HCT116 (cell line): ENCODE measurements around the gene BRPF3. TPM values are rescaled to one million over a fixed set of nuclear protein-coding genes. Genes with fewer than 3 reads are reported as not detected.

Experiments
- ATAC-seq: fragments of 200-7000 bp; cut with Tn5 transposase; 2 replicates; pipeline ENCODE4 v1.9.1; 2020; ENCODE audit warnings: mild to moderate bottlenecking, moderate library complexity
- BruUV-seq: library from RNA; stranded (reverse); fragments of 400-500 nt; replicated peaks from 2 replicates; lab custom pipeline; 2021; lab: Mats Ljungman, UMichigan
- CTCF ChIA-PET: fragments of 300-600 bp; sonication (Branson Sonifier 250); formaldehyde crosslinking; loops from one replicate; lab custom pipeline; 2021; ENCODE audit warnings: antibody characterized with exemption; lab: Charles Lee
- POLR2A ChIA-PET: fragments of 300-600, 350-600 bp; sonication (Branson Sonifier 250); formaldehyde crosslinking; loops from one replicate; lab custom pipeline; 2021; ENCODE audit warnings: antibody characterized with exemption; lab: Charles Lee
- RAD21 ChIA-PET, 2 experiments: fragments of 300-600 bp; sonication (Branson Sonifier 250); formaldehyde crosslinking; loops; one replicate each; lab custom pipeline; 2023; ENCODE audit warnings: low total read pairs in 2 of 2; ENCODE audit not compliant: uncharacterized antibody in 2 of 2, unreplicated experiment in 2 of 2, low non-redundant PET in 1 of 2; lab: Charles Lee
- DNase-seq: peaks from one replicate; pipeline ENCODE4 v3.0.0-alpha.2; 2010; ENCODE audit warnings: low read depth, low spot score
- H2AFZ ChIP-seq: fragments of 200-600 bp; shearing (Covaris generic), sonication (generic); 2 replicates; pipeline ENCODE4 v1.6.1; 2017; ENCODE audit warnings: low read depth, mixed run types, mixed read lengths, antibody characterized with exemption, low read length; ENCODE audit not compliant: poor library complexity, severe bottlenecking
- H3K27ac ChIP-seq: 2 replicates; pipeline ENCODE4 v1.5.1; 2012; ENCODE audit warnings: low read depth, low read length
- H3K27me3 ChIP-seq: fragments of 200-600 bp; sonication (generic); 2 replicates; pipeline ENCODE4 v1.6.1; 2016; ENCODE audit warnings: mixed run types, low read length, mixed read lengths; ENCODE audit not compliant: insufficient read depth
- H3K36me3 ChIP-seq, 2 experiments: fragments of 200-500 bp in 1 of 2; fragments of 200-600 bp in 1 of 2; sonication (Bioruptor generic) in 1 of 2; sonication (generic) in 1 of 2; 2 replicates each; pipeline versions ENCODE4 v1.5.1 to v1.6.1; 2014 to 2016; ENCODE audit warnings: low read length in 2 of 2, inconsistent platforms in 1 of 2, mixed read lengths in 1 of 2, mixed run types in 1 of 2; ENCODE audit not compliant: insufficient read depth in 2 of 2, control insufficient read depth in 1 of 2
- H3K4me1 ChIP-seq, 2 experiments: fragments of 200-600 bp in 1 of 2; sonication (generic) in 1 of 2; 2 replicates each; pipeline versions ENCODE4 v1.5.1 to v1.6.1; 2012 to 2017; ENCODE audit warnings: low read length in 2 of 2, inconsistent platforms in 1 of 2, mild to moderate bottlenecking in 1 of 2, mixed read lengths in 1 of 2, mixed run types in 1 of 2, moderate library complexity in 1 of 2; ENCODE audit not compliant: insufficient read depth in 2 of 2, control insufficient read depth in 1 of 2
- H3K4me2 ChIP-seq: fragments of 200-600 bp; sonication (generic); 2 replicates; pipeline ENCODE4 v1.6.1; 2017; ENCODE audit warnings: mixed run types, low read length, mixed read lengths
- H3K4me3 ChIP-seq, 2 experiments: fragments of 200-600 bp in 1 of 2; sonication (generic) in 1 of 2; replicated peaks in 1 of 2; 2 replicates each; pipeline ENCODE4 v1.5.1; 2011 to 2016; ENCODE audit warnings: low read length in 2 of 2, control low read depth in 1 of 2, low read depth in 1 of 2, mild to moderate bottlenecking in 1 of 2, mixed read lengths in 1 of 2, mixed run types in 1 of 2
- H3K79me2 ChIP-seq: fragments of 200-600 bp; sonication (generic); 2 replicates; pipeline ENCODE4 v1.6.1; 2017; ENCODE audit warnings: mild to moderate bottlenecking, mixed run types, low read length, moderate library complexity, mixed read lengths; ENCODE audit not compliant: insufficient read depth
- H3K9ac ChIP-seq: fragments of 200-600 bp; sonication (generic); 2 replicates; pipeline ENCODE4 v1.6.1; 2016; ENCODE audit warnings: low read length, mixed read lengths
- H3K9me2 ChIP-seq: fragments of 200-600 bp; sonication (generic), shearing (Covaris generic); 2 replicates; pipeline ENCODE4 v1.6.1; 2017; ENCODE audit warnings: mixed run types, mild to moderate bottlenecking, moderate library complexity; ENCODE audit not compliant: insufficient read depth
- H3K9me3 ChIP-seq, 2 experiments: fragments of 200-500 bp in 1 of 2; fragments of 200-600 bp in 1 of 2; sonication (Bioruptor generic) in 1 of 2; sonication (generic) in 1 of 2; 2 replicates each; pipeline ENCODE4 v1.6.1; 2014 to 2017; ENCODE audit warnings: low read length in 2 of 2, mixed read lengths in 2 of 2, inconsistent platforms in 1 of 2, low read depth in 1 of 2, mild to moderate bottlenecking in 1 of 2, mixed run types in 1 of 2, moderate library complexity in 1 of 2; ENCODE audit not compliant: control insufficient read depth in 1 of 2, insufficient read depth in 1 of 2
- H4K20me1 ChIP-seq: fragments of 200-600 bp; sonication (generic), shearing (Covaris generic); 2 replicates; pipeline ENCODE4 v1.6.1; 2017; ENCODE audit warnings: mixed run types, mild to moderate bottlenecking, moderate library complexity; ENCODE audit not compliant: insufficient read depth
- ATF3 ChIP-seq: IDR thresholded peaks from 2 replicates; pipeline ENCODE4 v1.6.1; 2012
- CBX3 ChIP-seq: IDR thresholded peaks from 2 replicates; pipeline ENCODE4 v1.6.1; 2012; ENCODE audit warnings: low read depth
- CEBPB ChIP-seq: IDR thresholded peaks from 2 replicates; pipeline ENCODE4 v1.6.1; 2012; ENCODE audit warnings: low read depth
- EGR1 ChIP-seq: IDR thresholded peaks from 2 replicates; pipeline ENCODE4 v1.6.1; 2012; ENCODE audit warnings: low read depth
- ELF1 ChIP-seq: IDR thresholded peaks from 2 replicates; pipeline ENCODE4 v1.6.1; 2012; ENCODE audit warnings: low read depth, borderline replicate concordance
- EZH2 ChIP-seq: fragments of 200-600 bp; sonication (generic); IDR thresholded peaks from 2 replicates; pipeline ENCODE4 v1.6.1; 2017; ENCODE audit warnings: antibody characterized with exemption, mixed run types
- EZH2phosphoT487 ChIP-seq: fragments of 200-600 bp; IDR thresholded peaks from 2 replicates; pipeline ENCODE4 v1.6.1; 2018; ENCODE audit warnings: antibody characterized with exemption, borderline replicate concordance
- FOSL1 ChIP-seq: IDR thresholded peaks from 2 replicates; pipeline ENCODE4 v1.6.1; 2012; ENCODE audit warnings: low read depth
- JUND ChIP-seq: IDR thresholded peaks from 2 replicates; pipeline ENCODE4 v1.6.1; 2012
- RAD21 ChIP-seq: IDR thresholded peaks from 2 replicates; pipeline ENCODE4 v1.6.1; 2012; ENCODE audit warnings: low read depth, mild to moderate bottlenecking
- SRF ChIP-seq: IDR thresholded peaks from 2 replicates; pipeline ENCODE4 v1.6.1; 2012; ENCODE audit warnings: low read depth
- YY1 ChIP-seq: IDR thresholded peaks from 2 replicates; pipeline ENCODE4 v1.6.1; 2011; ENCODE audit warnings: low read length, low read depth, moderate library complexity, mild to moderate bottlenecking; ENCODE audit not compliant: insufficient replicate concordance; ENCODE audit errors: extremely low read depth
- ZFX ChIP-seq: fragments of 450-650 bp; IDR thresholded peaks from 2 replicates; pipeline ENCODE4 v1.6.1; 2017
- intact Hi-C: fragments of 100-400 bp; cut with micrococcal nuclease; formaldehyde crosslinking; loops from 2 replicates; pipeline ENCODE4 v1.10.0; 2022
- total RNA-seq: library from RNA; stranded (reverse); gene quantifications from one replicate; pipeline ENCODE4 v1.2.1, GENCODE V29; 2021; ENCODE audit not compliant: unreplicated experiment

BRPF3 gene
- total RNA-seq, 1 experiment from 2014 or later: 20.3 TPM

GRCh38 chr6:36276581-36277536, 80.3 kb downstream of the BRPF3 start:
- Histone ChIP-seq H3K36me3 (no peaks in the 10 kb centered on the region), H3K9me3 (no peaks in the 10 kb centered on the region), H2AFZ (no peak overlapping the region), H3K4me1 (no peaks in the 10 kb centered on the region), H3K4me3 (no peak overlapping the region), H3K4me2 (no peak overlapping the region), H3K9ac (no peak overlapping the region), H3K27me3 (peaks cover 19% of the 10 kb centered on the region; the same call in 1 of the 2 replicates), H3K79me2 (no peaks in the 10 kb centered on the region), H4K20me1 (no peaks in the 10 kb centered on the region), H3K9me2 (no peaks in the 10 kb centered on the region), H3K27ac (no peak overlapping the region)
- ATAC-seq: no peak
- intact Hi-C loops: no loop called here
- ChIA-PET POLR2A (no interaction called here), RAD21 (no interaction called here), CTCF (interaction anchor here (0.7 kb wide), 1 partner anchor 26 kb away, joined by 3 read pairs; no protein-coding TSS in a partner anchor)
- no TSS peak for BruUV-seq
- DNase-seq: no peak
- TF ChIP-seq CBX3 (no peak), RAD21 (no peak), EGR1 (no peak), ATF3 (no peak), FOSL1 (no peak)

GRCh38 chr6:36277946-36278470, 81.5 kb downstream of the BRPF3 start:
- TF ChIP-seq ZFX (no peak), FOSL1 (no peak), SRF (no peak), JUND (no peak), YY1 (no peak), CEBPB (no peak), EZH2 (no peak), RAD21 (no peak), CBX3 (no peak), ELF1 (no peak), EZH2phosphoT487 (no peak)
- TF ChIP-seq, all 23 proteins: peak for 0
- intact Hi-C loops: no loop called here
- H3K36me3 ChIP-seq: no peaks in the 10 kb centered on the region
- no peaks in the 10 kb centered on the region for H3K79me2 ChIP-seq
- DNase-seq: no peak
- peaks cover 19% of the 10 kb centered on the region; the same call in 1 of the 2 replicates for H3K27me3 ChIP-seq
- no peaks in the 10 kb centered on the region for H3K4me1 ChIP-seq
- POLR2A ChIA-PET: no interaction called here
- no peaks in the 10 kb centered on the region for H4K20me1 ChIP-seq
- CTCF ChIA-PET: interaction anchor here (1.1 kb wide), 1 partner anchor 24 kb away, joined by 3 read pairs; no protein-coding TSS in a partner anchor
- H3K27ac ChIP-seq: no peak overlapping the region
- no peak overlapping the region for H3K4me2 ChIP-seq
- no peak overlapping the region for H3K9ac ChIP-seq
- no peak for ATAC-seq
- no TSS peak for BruUV-seq
- H2AFZ ChIP-seq: no peak overlapping the region
- RAD21 ChIA-PET: no interaction called here
- no peak overlapping the region for H3K4me3 ChIP-seq
- H3K9me3 ChIP-seq: no peaks in the 10 kb centered on the region
- H3K9me2 ChIP-seq: no peaks in the 10 kb centered on the region
